ENCODE measurements around the gene ZNF594. TPM values are rescaled to one million over a fixed set of nuclear protein-coding genes. Genes with fewer than 3 reads are reported as not detected.
A peak's percentile ranks its signal among the peaks of the same experiment; 100 is the strongest.
"Not testable (repeated sequence)": the region's sequence is repeated elsewhere in the genome, so short reads cannot be mapped to it uniquely, and the experiment has no call there.

ZNF594 gene
- total RNA-seq, 4 donors from 2014 or later: 10.2 to 23.9 (median 18.5) TPM

GRCh38 chr17:5131146-5131715, 60.4 kb downstream of the ZNF594 start:
- H3K4me3 ChIP-seq: no peak overlapping the region
- H3K27me3 ChIP-seq: no peaks in the 10 kb centered on the region
- TF ChIP-seq POLR2A (IDR thresholded peaks at IDR 0.05) (no peak), CTCF (IDR thresholded peaks at IDR 0.05) (no peak)
- no peaks in the 10 kb centered on the region for H3K9me3 ChIP-seq
- no peaks in the 10 kb centered on the region for H3K36me3 ChIP-seq
- H3K27ac ChIP-seq: no peak overlapping the region
- H3K4me1 ChIP-seq: no peaks in the 10 kb centered on the region
- DNase-seq: peak in 1 of 3 donors; percentile 25

- not testable (repeated sequence) for H3K9me3 ChIP-seq, H3K27me3 ChIP-seq, H3K36me3 ChIP-seq, H3K27ac ChIP-seq, H3K4me1 ChIP-seq, H3K4me3 ChIP-seq
- DNase-seq: peak in 1 of 3 donors; percentile 23
Observed at GRCh38 chr17:5130687-5131086, 61.0 kb downstream of the ZNF594 start.

- H3K36me3 ChIP-seq, H3K9me3 ChIP-seq, H3K4me1 ChIP-seq, H3K27ac ChIP-seq, H3K27me3 ChIP-seq, H3K4me3 ChIP-seq: not testable (repeated sequence)
- DNase-seq: peak in 1 of 3 donors; percentile 22
Observed at GRCh38 chr17:5130261-5130660, 61.4 kb downstream of the ZNF594 start.

GRCh38 chr17:5129770-5130169, 61.9 kb downstream of the ZNF594 start:
- not testable (repeated sequence) for H3K27ac ChIP-seq, H3K9me3 ChIP-seq, H3K4me1 ChIP-seq, H3K4me3 ChIP-seq, H3K27me3 ChIP-seq, H3K36me3 ChIP-seq
- DNase-seq: peak in 1 of 3 donors; percentile 17

Other genes with a start within 250 kb of the ZNF594 start
- gene PFN1, start 243.3 kb downstream of the ZNF594 start, total RNA-seq: 1,000 to 10,000 TPM in 1 of 4 donors, 100 to 1,000 TPM in 3; 530 to 1,064 (median 855) TPM
- gene ENO3, start 240.7 kb downstream of the ZNF594 start, total RNA-seq: 10 to 100 TPM in 3 of 4 donors, 1 to 10 TPM in 1; 7.4 to 27.7 (median 20.6) TPM
- 10 to 100 TPM; 34.2 to 85.0 (median 48.9) TPM for gene SPAG7, start 224.1 kb downstream of the ZNF594 start, total RNA-seq
- gene CAMTA2, start 204.2 kb downstream of the ZNF594 start, total RNA-seq: 100 to 1,000 TPM in 1 of 4 donors, 10 to 100 TPM in 3; 42.4 to 124 (median 88.7) TPM
- 1 to 10 TPM in 1 of 4 donors, not detected in 3; 2.4 TPM for gene INCA1, start 194.3 kb downstream of the ZNF594 start, total RNA-seq
- 100 to 1,000 TPM in 3 of 4 donors, 10 to 100 TPM in 1; 91.4 to 141 (median 116) TPM for gene KIF1C, start 193.9 kb downstream of the ZNF594 start, total RNA-seq
- gene SLC52A1, start 156.4 kb downstream of the ZNF594 start, total RNA-seq: 10 to 100 TPM in 3 of 4 donors, not detected in 1; 12.9 to 50.8 (median 45.3) TPM
- 10 to 100 TPM in 2 of 4 donors, 1 to 10 TPM in 2; 7.4 to 13.7 (median 11.0) TPM for gene ZFP3, start 113.4 kb downstream of the ZNF594 start, total RNA-seq
- gene ZNF232, start 80.0 kb downstream of the ZNF594 start, total RNA-seq: 10 to 100 TPM in 1 of 4 donors, 1 to 10 TPM in 3; 5.3 to 10.9 (median 7.0) TPM
- gene USP6, start 75.8 kb downstream of the ZNF594 start, total RNA-seq: under 1 TPM in 2 of 4 donors, not detected in 2; under 0.01 to 0.18 TPM
- 10 to 100 TPM in 1 of 4 donors, 1 to 10 TPM in 1, under 1 TPM in 1, not detected in 1; 0.35 to 16.5 (median 1.5) TPM for gene SCIMP, start 43.0 kb upstream of the ZNF594 start, total RNA-seq
- 10 to 100 TPM; 20.5 to 85.0 (median 33.1) TPM for gene RABEP1, start 90.4 kb upstream of the ZNF594 start, total RNA-seq
- 100 to 1,000 TPM in 2 of 4 donors, 10 to 100 TPM in 2; 62.7 to 220 (median 83.8) TPM for gene NUP88, start 227.8 kb upstream of the ZNF594 start, total RNA-seq
- 10 to 100 TPM; 27.8 to 96.6 (median 49.6) TPM for gene RPAIN, start 228.3 kb upstream of the ZNF594 start, total RNA-seq
- gene C1QBP, start 247.3 kb upstream of the ZNF594 start, total RNA-seq: 10 to 100 TPM; 54.2 to 86.6 (median 68.1) TPM